ENCODE measurements around the gene PCDHGC5. TPM values are rescaled to one million over a fixed set of nuclear protein-coding genes. Genes with fewer than 3 reads are reported as not detected.

The PCDHGC5 gene
- total and polyA plus RNA-seq, 2 donors (not counting 3 experiments of a cell fraction or from before 2014, with no cell fraction given): 0.21 to 1.2 TPM

GRCh38 chr5:141487131-141487530 lies 1.8 kb upstream of the PCDHGC5 start:
- dilution Hi-C loops (cut with MboI; ENCODE audit: extremely low pct_ligation_motif_present, low sequenced_read_pairs) (no loop called here), intact Hi-C loops (cut with micrococcal nuclease) (no loop called here)
- H3K27me3 ChIP-seq (ENCODE audit: control insufficient read depth in 2 of 2, insufficient read depth in 2 of 2, low read length in 2 of 2): peaks cover 12 to 30% of the 10 kb centered on the region in 2 experiments
- DNase-seq (ENCODE audit: low read depth, low spot score) (no peak), FAIRE-seq (no peak)
- H2AFZ ChIP-seq (ENCODE audit: low read depth, low read length): no peak overlapping the region
- ChIA-PET POLR2A (no interaction called here), CTCF (interaction anchor here (1.8 kb wide), 1 partner anchor 70 kb away, joined by 5 read pairs; no protein-coding TSS in a partner anchor)
- no TSS peak for BruUV-seq (replicated peaks)
- peaks cover 10% of the 10 kb centered on the region for H3K4me1 ChIP-seq (ENCODE audit: control insufficient read depth, extremely low read depth, insufficient read depth, low read length)
- no peaks in the 10 kb centered on the region for H3K9me1 ChIP-seq (replicated peaks; ENCODE audit: control insufficient read depth, extremely low read depth, insufficient read depth, low read length)
- H3K9me3 ChIP-seq (replicated peaks; ENCODE audit: control insufficient read depth, insufficient read depth, low read length): no peaks in the 10 kb centered on the region
- H3K27ac ChIP-seq (ENCODE audit: insufficient read depth, low read depth, low read length): no peak overlapping the region
- H3K9ac ChIP-seq (replicated peaks; ENCODE audit: extremely low read depth, insufficient read depth, low read length): no peak overlapping the region
- no peak for TF ChIP-seq JUN (IDR thresholded peaks at IDR 0.05; ENCODE audit: borderline replicate concordance, insufficient read depth, insufficient read length, low read depth)
- no peak for TF ChIP-seq MYC (IDR thresholded peaks at IDR 0.05; ENCODE audit: low read depth, low read length)
- no peaks in the 10 kb centered on the region for H4K20me1 ChIP-seq (replicated peaks; ENCODE audit: control insufficient read depth, extremely low read depth, insufficient read depth, low read length)
- H3K79me2 ChIP-seq (ENCODE audit: control insufficient read depth, insufficient read depth, low read length): no peaks in the 10 kb centered on the region
- H3K4me3 ChIP-seq (replicated peaks in 1 of 3; ENCODE audit: insufficient read depth in 1 of 3, low read depth in 1 of 3, low read length in 3 of 3): no peak overlapping the region
- no peak overlapping the region for H3K4me2 ChIP-seq (ENCODE audit: insufficient read depth, low read length)
- H3K36me3 ChIP-seq (ENCODE audit: control insufficient read depth in 2 of 2, extremely low read depth in 1 of 2, insufficient read depth in 2 of 2, low read length in 2 of 2): no peaks in the 10 kb centered on the region

- Histone ChIP-seq H3K27ac (ENCODE audit: insufficient read depth, low read depth, low read length) (no peak overlapping the region), H3K9ac (replicated peaks; ENCODE audit: extremely low read depth, insufficient read depth, low read length) (no peak overlapping the region), H3K4me1 (ENCODE audit: control insufficient read depth, extremely low read depth, insufficient read depth, low read length) (peaks cover 5% of the 10 kb centered on the region), H3K4me2 (ENCODE audit: insufficient read depth, low read length) (no peak overlapping the region), H4K20me1 (replicated peaks; ENCODE audit: control insufficient read depth, extremely low read depth, insufficient read depth, low read length) (no peaks in the 10 kb centered on the region), H2AFZ (ENCODE audit: low read depth, low read length) (no peak overlapping the region), H3K9me3 (replicated peaks; ENCODE audit: control insufficient read depth, insufficient read depth, low read length) (no peaks in the 10 kb centered on the region), H3K4me3 (replicated peaks in 1 of 3; ENCODE audit: insufficient read depth in 1 of 3, low read depth in 1 of 3, low read length in 3 of 3) (no peak overlapping the region), H3K9me1 (replicated peaks; ENCODE audit: control insufficient read depth, extremely low read depth, insufficient read depth, low read length) (no peaks in the 10 kb centered on the region), H3K27me3 (ENCODE audit: control insufficient read depth in 2 of 2, insufficient read depth in 2 of 2, low read length in 2 of 2) (peaks cover 10 to 33% of the 10 kb centered on the region in 2 experiments), H3K36me3 (ENCODE audit: control insufficient read depth in 2 of 2, extremely low read depth in 1 of 2, insufficient read depth in 2 of 2, low read length in 2 of 2) (no peaks in the 10 kb centered on the region), H3K79me2 (ENCODE audit: control insufficient read depth, insufficient read depth, low read length) (no peaks in the 10 kb centered on the region)
- DNase-seq (ENCODE audit: low read depth, low spot score) (no peak), FAIRE-seq (no peak)
- no peak for TF ChIP-seq MYC (IDR thresholded peaks at IDR 0.05; ENCODE audit: low read depth, low read length)
- TF ChIP-seq POLR2AphosphoS5 (IDR thresholded peaks at IDR 0.05; ENCODE audit: insufficient read depth, low read depth, low read length): no peak
- TF ChIP-seq POLR2A (IDR thresholded peaks at IDR 0.05; ENCODE audit: low read depth, low read length): no peak
- no peak for TF ChIP-seq CTCF (IDR thresholded peaks at IDR 0.05; ENCODE audit: extremely low read depth in 1 of 2, insufficient read depth in 1 of 2, low read depth in 1 of 2, low read length in 2 of 2)
- no peak for TF ChIP-seq JUN (IDR thresholded peaks at IDR 0.05; ENCODE audit: borderline replicate concordance, insufficient read depth, insufficient read length, low read depth)
- no peak for TF ChIP-seq FOS (IDR thresholded peaks at IDR 0.05; ENCODE audit: borderline replicate concordance, insufficient read depth, low read length)
- no peak for TF ChIP-seq EZH2 (IDR thresholded peaks at IDR 0.05; ENCODE audit: borderline replicate concordance, low read depth, low read length, severe bottlenecking)
- TF ChIP-seq, protein P1, sequence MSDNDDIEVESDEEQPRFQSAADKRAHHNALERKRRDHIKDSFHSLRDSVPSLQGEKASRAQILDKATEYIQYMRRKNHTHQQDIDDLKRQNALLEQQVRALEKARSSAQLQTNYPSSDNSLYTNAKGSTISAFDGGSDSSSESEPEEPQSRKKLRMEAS (IDR thresholded peaks at IDR 0.05; ENCODE audit: insufficient read depth, insufficient read length): no peak
- no peak for TF ChIP-seq GATA2 (IDR thresholded peaks at IDR 0.05; ENCODE audit: insufficient read depth, insufficient read length, low read depth, low read length)
- ChIA-PET CTCF (interaction anchor here (1.1 to 1.7 kb wide), 2 partner anchors 14 to 69 kb away, joined by 5 to 10 read pairs; partner anchors contain the start of genes PCDHGA11 and PCDHGC3), POLR2A (no interaction called here)
- dilution Hi-C loops (cut with MboI; ENCODE audit: extremely low pct_ligation_motif_present, low sequenced_read_pairs): no loop called here
- no TSS peak for BruUV-seq (replicated peaks)
- intact Hi-C loops (cut with micrococcal nuclease): no loop called here
These were observed 960 bp downstream of the PCDHGC5 start for GRCh38 chr5:141489841-141490240.
